T-helper 9 cell (primary cell): Measurements from ENCODE around the gene ANKRA2.
"Not testable (repeated sequence)": the region's sequence is repeated elsewhere in the genome, so short reads cannot be mapped to it uniquely, and the experiment has no call there.

Experiments used
- DNase-seq: peaks from one replicate; pipeline ENCODE4 v3.0.0-alpha.2; 2020

Gene ANKRA2

DNA sequence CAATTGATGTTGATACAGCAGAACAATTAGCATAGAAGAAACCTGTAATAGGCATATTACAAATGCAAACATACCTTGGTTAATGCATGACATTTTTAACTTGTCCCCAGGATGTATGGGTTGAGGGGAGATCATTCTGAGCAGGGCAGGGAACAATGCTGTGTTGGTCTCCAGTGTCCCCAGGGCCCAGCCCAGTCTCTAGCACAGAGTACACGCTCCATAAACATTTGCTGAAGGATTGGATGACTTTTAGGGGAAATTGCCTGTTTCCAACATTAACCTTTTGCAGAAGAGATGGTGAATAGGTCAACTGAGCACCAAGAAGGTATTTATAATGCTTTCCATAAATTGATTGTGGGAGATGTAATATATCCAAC is 20.0 kb downstream of the ANKRA2 start:
- no peak for DNase-seq

DNA sequence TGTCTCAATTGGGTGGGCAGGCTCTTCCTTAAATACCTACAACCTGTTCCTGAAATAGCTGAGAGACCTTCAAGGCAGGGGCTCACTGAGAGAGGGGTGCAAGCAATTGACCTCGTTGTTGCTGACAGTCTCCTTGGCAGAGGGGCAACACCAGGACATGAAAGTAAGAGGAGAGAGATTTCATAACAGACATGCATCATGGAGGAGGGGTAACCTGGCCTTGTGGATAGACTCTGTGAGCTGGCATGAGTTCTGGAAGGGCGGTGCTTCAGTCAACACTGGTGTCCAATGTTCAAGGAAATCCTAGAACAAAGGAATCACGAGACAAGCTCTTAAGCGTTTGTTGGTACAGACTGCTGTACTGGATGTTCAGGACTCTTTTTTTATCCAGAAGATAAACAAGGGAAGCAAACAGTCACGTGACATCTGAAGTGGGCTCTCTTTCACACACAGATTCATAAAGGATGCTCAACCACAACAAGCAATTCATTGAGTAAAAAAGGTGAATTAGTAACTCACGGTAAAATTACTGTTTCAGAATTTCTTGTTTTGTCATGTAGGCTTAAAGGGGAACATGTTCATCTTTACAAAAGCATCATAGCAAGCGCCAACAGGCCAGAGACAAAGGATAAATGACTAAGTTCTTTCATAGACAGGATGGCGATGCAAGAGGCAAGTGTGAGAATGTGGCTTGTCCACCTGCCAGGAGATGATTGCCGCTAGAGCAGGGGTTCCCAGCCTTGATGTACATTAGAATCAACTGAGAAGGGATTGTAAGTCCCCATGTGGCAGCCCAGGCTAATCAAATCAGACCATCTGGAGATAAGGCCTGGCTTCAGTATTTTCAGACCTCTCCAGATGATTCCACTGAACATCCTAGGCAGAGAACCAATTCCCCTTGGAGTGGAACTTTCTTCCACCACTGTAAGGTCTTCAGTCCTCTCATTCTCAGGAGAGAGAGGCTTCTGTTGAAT is 20.7 kb downstream of the ANKRA2 start:
- DNase-seq, result no peak

DNA sequence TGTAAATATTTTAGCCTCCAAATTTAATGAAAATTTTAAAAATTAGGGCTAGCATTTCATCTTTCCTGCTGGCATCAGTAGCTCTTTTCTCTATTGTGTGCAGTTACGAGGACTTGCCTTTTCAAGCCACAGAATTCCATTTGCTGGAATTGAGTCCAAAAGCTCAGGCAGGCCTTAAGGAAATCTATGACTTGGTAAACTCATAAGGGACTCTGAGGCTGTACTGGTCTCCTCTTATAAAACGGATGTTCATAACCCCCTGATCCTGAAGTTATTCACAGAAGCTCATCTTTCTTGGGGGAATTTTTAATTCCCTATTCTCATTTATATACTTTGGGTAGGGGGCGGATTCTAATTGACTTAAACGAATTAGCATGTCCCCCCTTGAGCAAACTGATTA is 23.4 kb downstream of the ANKRA2 start:
- no peak for DNase-seq

DNA sequence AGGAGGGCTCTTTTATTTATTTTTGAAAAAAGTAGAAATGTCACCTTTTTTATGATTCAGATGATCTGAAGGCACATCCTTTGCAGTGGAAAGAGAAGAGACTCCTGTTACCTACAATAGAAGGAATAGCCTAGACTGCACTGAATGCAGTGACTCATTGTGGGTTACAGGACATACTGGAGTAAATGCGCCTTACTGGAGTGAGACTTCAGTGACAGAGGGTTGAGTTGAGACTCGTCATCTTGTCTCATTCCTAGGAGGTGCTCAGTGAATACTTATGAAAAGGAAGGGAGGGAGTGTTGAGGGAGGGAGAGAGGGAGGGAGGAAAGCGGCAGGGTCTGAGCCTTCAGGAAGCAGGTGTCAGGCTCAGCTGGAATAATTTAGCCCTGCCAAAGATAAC is 25.2 kb downstream of the ANKRA2 start:
- DNase-seq, result no peak

DNA sequence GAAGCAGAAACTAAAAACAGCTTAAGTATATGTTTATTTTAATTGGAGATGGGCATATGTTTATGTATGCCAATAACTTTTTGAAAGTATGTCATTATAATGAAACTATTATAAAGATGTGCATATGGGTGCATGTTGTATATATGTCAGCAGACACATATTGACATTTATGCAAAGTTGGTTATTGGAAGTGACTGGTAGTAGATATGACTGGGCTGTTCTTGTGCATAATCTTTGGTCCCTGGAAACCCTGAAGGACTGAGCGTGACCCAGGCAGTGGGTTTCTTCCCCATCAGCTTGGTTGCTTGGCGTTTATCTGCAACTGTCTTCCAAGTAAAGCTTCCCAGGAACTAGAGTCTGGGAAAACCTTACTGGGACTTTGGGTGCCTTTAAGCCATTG is 25.7 kb downstream of the ANKRA2 start:
- DNase-seq, result no peak

DNA sequence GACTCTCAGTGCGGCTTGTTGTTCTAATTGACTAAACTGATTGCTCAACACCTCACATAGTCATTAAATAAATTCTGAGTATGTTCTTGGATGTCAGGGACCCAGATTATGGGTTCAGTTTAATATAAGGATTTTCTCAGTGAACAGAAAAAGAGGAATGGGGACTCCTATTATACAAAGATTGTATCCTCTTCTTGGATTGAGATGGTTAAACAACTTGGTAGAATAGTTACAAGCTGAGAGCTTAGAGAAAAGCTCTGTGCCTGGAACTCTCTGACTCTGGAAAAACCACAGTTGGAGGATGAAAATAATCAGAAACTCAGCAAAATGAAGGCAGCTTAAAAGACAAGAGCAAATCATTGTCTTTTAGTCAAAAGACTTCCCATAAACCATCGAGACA is 30.5 kb downstream of the ANKRA2 start:
- DNase-seq, result no peak

DNA sequence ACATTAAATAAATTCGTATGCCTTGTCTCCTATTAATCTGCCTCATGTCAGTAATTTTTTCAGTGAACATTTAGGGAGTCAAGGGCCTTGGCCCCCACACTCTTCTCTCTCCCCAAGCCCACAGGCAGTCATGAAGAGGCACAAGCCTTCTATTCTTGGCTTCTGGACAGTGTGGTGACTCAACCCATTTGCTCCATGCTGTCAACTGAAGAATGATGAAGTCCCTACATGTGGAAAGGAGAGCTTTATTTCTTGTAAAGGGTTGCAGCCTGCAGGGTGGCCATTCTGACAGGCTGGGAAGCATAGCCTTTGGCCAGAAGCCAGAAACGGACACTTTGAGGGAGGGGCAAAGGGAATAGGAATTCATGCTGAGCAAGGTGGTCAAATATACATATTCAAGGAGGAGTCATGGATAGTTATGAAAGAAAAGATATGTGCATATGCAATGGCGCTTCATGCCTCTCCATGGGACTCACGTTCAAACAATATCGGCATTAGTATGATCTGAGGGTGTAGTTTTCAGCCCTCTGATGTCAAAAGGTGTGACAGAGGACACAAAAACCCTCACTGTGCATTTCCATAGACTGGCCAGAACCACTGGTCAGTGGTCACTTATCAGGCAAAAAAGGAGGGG is 31.3 kb downstream of the ANKRA2 start:
- DNase-seq, result no peak

DNA sequence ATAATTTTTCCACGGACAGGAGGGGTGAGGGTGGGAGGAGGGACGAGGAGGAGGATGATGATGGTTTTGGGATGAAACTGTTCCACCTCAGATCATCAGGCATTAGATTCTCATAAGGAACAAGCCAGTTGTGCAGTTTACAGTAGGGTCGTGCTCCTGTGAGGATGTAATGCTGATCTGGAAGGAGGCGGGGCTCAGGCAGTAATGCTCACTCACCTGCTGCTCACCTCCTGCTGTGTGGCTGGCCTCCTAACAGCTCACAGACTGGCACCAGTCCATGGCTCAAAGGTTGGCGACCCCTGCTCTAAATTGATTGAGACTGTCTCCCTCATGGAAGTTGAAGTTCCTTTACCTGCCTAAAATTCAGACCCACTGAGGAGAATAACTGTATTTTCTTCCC is 33.2 kb downstream of the ANKRA2 start:
- DNase-seq, result no peak

DNA sequence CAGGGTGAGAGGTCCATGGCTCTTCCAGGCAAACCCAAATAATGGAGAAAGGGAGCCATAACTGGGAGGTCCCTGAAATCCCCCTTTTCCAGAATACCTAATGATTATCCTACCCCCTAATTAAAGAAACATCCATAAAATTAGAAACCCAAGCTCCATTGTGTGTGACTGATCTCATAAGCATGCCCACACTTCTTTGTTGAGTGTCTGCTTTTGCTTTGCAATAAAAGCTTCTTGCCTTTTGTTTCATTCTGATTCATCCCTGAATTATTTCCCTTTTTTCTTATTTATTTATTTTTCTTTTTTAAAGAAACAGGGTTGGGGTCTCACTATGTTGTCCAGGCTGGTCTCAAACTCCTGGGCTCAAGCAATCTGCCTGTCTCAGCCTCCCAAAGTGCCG is 34.1 kb downstream of the ANKRA2 start:
- DNase-seq, result no peak

DNA sequence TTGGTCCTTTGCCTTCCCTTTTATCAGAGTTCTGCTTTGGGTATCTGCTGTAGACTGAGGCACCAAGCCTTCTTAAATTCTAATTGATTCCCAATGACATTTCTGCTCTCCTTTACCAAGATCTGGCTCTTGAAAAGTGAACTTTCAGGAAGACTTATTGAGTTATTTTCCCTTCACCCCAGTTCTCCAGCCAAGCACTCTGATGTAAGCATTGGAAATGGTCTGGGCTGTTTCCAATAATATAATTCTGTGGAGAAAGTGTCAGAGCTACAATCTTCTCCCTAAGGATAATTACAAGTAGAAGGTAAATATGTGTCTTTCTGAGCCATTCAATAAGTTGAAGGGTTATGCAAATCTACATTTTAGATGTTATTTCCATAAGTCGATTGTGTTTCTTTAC is 36.4 kb downstream of the ANKRA2 start:
- no peak for DNase-seq

DNA sequence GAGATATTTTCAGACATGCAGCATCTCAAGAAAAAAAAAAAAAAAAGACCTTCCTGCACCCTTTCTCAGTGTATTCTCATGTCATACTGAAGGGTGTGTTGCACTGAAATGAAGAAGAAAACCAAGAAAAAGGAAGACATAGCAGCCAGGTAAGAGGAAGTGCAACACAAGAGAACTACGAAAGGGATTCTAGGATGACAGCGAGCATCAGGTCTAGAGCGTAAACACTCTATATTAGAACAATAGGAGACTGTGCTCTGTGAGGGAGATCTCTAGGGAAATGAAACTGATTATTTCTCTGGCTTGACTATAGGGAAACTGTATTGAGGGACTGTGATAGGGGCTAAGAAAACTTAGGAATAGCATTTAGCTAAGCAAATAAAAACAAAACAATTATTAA is 37.2 kb downstream of the ANKRA2 start:
- DNase-seq, result no peak

DNA sequence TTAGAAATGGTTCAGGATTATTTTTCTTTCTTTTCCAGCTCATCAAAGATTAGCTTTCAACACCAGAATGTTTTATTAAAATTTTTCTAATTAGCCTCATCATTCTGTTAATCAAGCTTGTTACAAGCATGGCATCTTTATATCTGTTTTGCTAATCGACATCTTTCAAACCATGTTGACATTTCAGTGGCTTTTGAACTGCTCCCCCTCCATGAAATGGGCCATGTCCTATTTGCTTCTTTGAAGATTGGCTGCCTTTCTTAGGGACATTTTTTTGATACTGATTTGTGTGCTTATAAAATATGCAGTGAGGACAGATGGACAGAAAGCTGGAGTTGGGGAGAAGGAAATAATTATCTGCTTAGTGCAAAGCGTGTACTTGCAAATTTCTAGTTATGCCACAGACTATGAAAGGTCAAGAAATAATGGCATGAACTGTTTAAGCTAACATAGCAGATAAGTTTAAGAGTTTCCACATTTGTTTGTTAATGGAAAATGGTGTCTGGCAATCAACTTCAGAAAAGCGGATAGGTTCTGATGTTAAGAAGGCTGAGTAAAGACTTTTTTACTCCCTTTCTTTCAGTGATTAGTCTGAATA is 39.7 kb downstream of the ANKRA2 start:
- DNase-seq, result no peak

DNA sequence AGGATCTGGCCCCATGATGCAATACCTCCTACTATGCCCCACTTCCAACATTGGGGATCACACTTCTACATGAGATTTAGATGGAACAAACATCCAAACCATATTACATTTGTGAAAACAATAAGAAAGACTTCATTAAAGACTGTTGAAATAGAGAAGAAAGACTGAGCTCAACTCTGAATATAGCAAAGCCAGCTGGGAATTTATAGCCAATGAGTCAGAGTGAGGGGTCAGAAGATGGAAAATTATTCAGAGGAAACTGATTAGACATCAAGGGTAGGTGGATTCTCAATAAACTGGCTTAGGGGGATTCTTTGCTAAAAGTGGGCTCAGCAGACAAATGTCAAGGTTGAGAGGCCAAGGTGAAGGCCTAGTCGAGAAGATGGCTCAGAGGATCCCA is 41.6 kb downstream of the ANKRA2 start:
- DNase-seq, result no peak

DNA sequence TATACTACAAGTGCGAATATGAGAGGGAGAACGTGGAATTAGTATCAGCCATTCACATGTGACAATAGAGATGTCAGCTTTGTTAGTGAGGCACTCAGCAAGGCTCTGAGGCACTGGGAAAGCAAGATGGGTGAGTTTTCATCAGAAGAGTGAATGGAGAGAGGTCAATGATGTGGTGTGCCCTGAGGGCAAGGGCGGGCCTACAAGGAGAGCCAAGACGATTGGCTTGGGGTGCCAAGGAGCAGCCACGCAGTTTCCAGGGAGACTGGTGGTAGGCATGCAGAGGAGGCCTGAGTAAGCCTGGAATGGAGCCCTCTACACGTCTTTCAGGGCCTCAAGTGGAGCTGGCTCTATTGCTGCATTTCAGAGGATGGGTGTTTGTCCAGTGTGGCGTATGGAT is 42.5 kb downstream of the ANKRA2 start:
- no peak for DNase-seq

DNA sequence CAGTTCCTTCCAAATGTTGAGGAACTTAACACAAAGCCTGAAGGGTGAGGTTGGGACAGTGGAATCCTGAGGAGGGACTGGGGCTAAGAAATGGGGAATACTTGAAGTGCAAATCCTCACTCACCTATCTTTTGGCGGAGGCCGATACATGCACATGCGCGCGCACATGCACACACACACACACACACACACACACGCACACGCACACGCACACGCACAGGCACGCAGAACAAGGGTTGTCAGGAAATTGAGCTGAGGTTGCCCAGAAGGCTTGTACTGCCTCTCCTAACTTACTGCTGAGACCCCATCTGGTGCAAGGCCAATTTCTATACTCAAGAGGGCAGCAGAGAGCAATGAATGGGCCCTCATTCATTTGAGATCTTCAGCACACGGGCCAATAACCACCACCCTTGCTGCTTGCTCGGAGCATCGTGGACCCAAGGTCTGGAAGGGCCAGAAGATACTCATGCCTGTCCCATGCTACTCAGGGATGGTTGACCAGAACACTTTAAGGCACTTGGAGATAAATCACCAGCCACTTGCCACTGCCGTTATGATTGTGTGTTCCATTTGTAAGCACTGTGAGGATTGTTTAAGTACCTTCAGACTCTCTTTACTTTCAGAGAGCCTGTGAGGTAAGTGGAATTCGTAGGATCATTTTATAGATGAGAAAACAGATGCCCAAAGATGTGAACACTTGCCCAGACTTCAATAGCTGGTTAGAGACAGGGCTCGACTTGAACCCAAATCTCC is 45.7 kb downstream of the ANKRA2 start:
- peak; percentile 45 for DNase-seq

DNA sequence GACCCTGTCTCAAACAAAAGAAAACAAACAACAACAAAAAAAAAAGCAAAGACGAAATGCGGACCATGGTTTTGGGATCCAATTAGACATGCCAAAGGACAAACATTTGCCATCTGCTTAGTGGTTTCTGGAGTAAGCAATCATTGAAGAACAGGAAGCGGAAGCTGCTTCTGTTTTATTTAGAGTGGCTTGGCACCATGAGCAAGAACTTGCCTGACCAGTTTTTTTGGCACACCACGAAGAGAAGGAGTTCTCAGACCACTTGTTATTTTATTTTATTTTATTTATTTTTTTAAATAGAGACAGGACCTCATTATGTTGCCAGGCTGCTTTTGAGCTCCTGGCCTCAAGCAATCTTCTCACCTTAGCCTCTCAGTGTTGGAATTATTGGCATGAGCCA is 50.2 kb downstream of the ANKRA2 start:
- DNase-seq, result no peak

DNA sequence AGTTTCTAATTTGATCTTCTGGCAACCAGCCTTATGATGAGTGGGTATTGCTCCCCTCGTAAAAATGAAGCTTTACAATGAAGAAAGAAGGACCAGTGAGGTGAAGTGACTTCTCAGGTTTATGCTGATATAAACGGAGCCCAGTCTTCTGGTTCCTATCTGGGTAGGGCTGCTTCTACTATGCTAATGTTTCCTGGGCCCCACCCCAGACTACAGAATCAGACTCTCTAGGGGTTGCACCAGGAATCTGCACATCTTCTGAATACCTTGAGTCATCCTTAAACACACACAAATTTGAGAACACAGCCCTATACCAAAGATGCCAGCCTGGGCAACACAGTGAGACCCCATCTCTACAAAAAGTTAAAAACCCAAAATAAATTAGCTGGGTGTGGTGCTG is 51.0 kb downstream of the ANKRA2 start:
- no peak for DNase-seq

DNA sequence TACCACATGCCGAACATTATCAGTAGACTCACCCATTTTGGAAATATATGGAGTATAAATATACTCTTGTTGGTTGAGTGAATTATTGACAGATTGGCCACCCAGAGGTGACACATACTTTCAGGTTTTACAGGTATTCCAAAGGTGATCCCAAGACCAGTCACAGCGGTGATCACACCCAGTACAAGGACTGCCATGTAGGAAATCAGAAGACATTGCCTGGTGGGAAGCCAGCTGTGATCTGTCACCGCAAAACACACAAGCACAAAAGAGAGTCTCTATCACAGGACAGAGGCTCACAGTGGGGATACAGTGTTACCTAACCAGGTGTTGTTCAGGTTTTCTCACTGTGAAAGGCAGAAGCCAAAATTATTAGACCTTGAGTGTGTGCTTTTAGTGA is 51.4 kb downstream of the ANKRA2 start:
- DNase-seq, result no peak

DNA sequence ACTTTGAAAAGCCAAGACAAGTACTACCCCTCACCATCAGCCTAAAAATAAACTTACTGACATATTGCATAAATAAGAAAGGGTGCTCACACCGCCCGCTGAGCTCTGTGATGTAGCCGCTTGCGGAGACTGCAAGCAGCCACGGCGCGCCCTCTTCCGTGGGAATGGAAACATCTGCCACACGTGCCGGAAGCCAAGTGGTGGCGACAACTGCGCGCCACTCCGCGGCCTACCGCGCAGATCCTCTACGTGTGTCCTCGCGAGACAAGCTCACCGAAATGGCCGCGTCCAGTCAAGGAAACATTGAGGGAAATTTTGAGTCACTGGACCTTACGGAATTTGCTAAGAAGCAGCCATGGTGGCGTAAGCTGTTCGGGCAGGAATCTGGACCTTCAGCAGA is 56.9 kb downstream of the ANKRA2 start:
- DNase-seq, result not testable (repeated sequence)

DNA sequence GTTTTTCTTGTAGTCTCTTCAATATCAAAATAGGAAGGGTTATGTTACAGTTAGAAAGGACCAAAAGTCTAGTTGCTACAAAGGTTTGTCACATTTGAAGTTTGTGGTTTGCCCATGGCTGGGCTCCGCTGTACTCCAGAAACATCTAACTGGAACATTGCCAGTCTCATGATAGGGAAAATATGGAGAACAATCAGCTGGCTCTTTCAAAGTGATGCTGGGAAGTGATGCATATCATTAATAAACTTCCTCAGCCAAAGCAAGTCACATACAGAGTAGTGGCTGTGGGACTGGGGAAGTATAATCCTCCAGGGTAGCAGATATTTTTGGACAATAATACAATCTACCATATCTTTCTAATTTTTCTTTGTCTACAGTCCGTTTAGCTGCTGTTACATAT is 58.4 kb downstream of the ANKRA2 start:
- DNase-seq, result no peak

DNA sequence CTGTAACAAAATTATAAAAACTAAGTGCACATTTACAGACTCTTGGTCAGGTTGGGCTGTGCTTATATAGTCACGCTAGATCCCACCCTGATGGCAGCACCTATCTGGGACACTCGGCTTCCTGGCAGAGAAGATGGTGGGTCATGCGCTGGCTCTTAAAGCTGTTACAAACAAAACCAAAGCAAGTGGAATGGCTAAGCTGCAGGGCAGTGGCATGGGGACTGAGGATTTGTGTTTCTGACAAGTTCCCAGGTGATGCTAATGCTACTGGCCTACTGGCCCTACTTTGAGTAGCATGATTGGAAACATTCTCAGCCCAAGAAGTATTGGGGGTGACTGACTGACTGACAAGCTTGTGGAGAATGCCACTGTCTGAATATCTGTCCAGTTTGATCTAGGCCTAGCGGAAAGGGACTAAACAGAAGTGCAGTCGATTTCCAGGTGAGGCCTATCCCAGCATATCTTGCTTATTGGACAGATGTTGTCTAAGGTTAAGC is 58.9 kb downstream of the ANKRA2 start:
- DNase-seq, result no peak
